SH-SY5Y (cell line): ENCODE data around the gene SMAP2.

Experiments
- GATA2 ChIP-seq: IDR thresholded peaks from 2 replicates; pipeline ENCODE4 v1.6.1; 2011; ENCODE audit warnings: mild to moderate bottlenecking, low read depth, low read length
- GATA3 ChIP-seq: IDR thresholded peaks from 2 replicates; pipeline ENCODE4 v1.6.1; 2011; ENCODE audit warnings: low read depth, mild to moderate bottlenecking, low read length, moderate library complexity

- no peak for TF ChIP-seq GATA2
- no peak for TF ChIP-seq GATA3
Measured at GRCh38 chr1:40421431-40422384, 48.2 kb downstream of the SMAP2 start.
